ENCODE measurements around the gene PDLIM5.

The PDLIM5 gene

GRCh38 chr4:94613248-94613647, 161.5 kb downstream of the PDLIM5 start:
- no peak for ATAC-seq

GRCh38 chr4:94615451-94615850, 163.7 kb downstream of the PDLIM5 start:
- ATAC-seq: no peak
- TF ChIP-seq ARNTL (CRISPR knock-in tag; IDR thresholded peaks at IDR 0.05; ENCODE audit: borderline replicate concordance, low read depth): no peak
- TF ChIP-seq ISL1 (CRISPR knock-in tag; IDR thresholded peaks at IDR 0.05): peak; percentile 25; the same call in 1 of the 2 replicates
- TF ChIP-seq TOX (CRISPR knock-in tag; IDR thresholded peaks at IDR 0.05; ENCODE audit: borderline replicate concordance): no peak
- no peak for TF ChIP-seq ZC3H10 (CRISPR knock-in tag; IDR thresholded peaks at IDR 0.05)
- no peak for TF ChIP-seq ZFP3 (CRISPR knock-in tag; IDR thresholded peaks at IDR 0.05)

More at GRCh38 chr4:94613248-94613647, 161.5 kb downstream of the PDLIM5 start:
- TF ChIP-seq POU6F1 (CRISPR knock-in tag; IDR thresholded peaks at IDR 0.05; ENCODE audit: borderline replicate concordance, low read depth) (no peak), CREB5 (CRISPR knock-in tag; IDR thresholded peaks at IDR 0.05; ENCODE audit: low read depth) (no peak), ZFP3 (CRISPR knock-in tag; IDR thresholded peaks at IDR 0.05) (no peak), ZNF70 (CRISPR knock-in tag; IDR thresholded peaks at IDR 0.05) (no peak), ESRRG (CRISPR knock-in tag; IDR thresholded peaks at IDR 0.05) (no peak), PATZ1 (CRISPR knock-in tag; IDR thresholded peaks at IDR 0.05; ENCODE audit: borderline replicate concordance) (no peak), TOX (CRISPR knock-in tag; IDR thresholded peaks at IDR 0.05; ENCODE audit: borderline replicate concordance) (no peak), ISL1 (CRISPR knock-in tag; IDR thresholded peaks at IDR 0.05) (no peak), ZNF8 (CRISPR knock-in tag; IDR thresholded peaks at IDR 0.05) (no peak), ZFP30 (CRISPR knock-in tag; IDR thresholded peaks at IDR 0.05) (no peak), ZNF565 (CRISPR knock-in tag; conservative IDR thresholded peaks at IDR 0.05; ENCODE audit: low read depth) (no peak), BACH2 (CRISPR knock-in tag; IDR thresholded peaks at IDR 0.05; ENCODE audit: borderline replicate concordance) (no peak), TSHZ2 (CRISPR knock-in tag; IDR thresholded peaks at IDR 0.05) (no peak), RARB (CRISPR knock-in tag; IDR thresholded peaks at IDR 0.05) (no peak)

GRCh38 chr4:94621491-94622080, 169.8 kb downstream of the PDLIM5 start:
- peak; percentile 65 for ATAC-seq
- TF ChIP-seq TSHZ2 (CRISPR knock-in tag; IDR thresholded peaks at IDR 0.05) (no peak), ZNF565 (CRISPR knock-in tag; conservative IDR thresholded peaks at IDR 0.05; ENCODE audit: low read depth) (no peak), ZNF8 (CRISPR knock-in tag; IDR thresholded peaks at IDR 0.05) (no peak), POU6F1 (CRISPR knock-in tag; IDR thresholded peaks at IDR 0.05; ENCODE audit: borderline replicate concordance, low read depth) (no peak), OSR1 (CRISPR knock-in tag; IDR thresholded peaks at IDR 0.05) (no peak), CSRNP3 (CRISPR knock-in tag; IDR thresholded peaks at IDR 0.05) (no peak), ZFP3 (CRISPR knock-in tag; IDR thresholded peaks at IDR 0.05) (no peak), ESRRG (CRISPR knock-in tag; IDR thresholded peaks at IDR 0.05) (no peak), GLIS3 (CRISPR knock-in tag; IDR thresholded peaks at IDR 0.05) (no peak), BACH2 (CRISPR knock-in tag; IDR thresholded peaks at IDR 0.05; ENCODE audit: borderline replicate concordance) (no peak), ZC3H10 (CRISPR knock-in tag; IDR thresholded peaks at IDR 0.05) (no peak), RARB (CRISPR knock-in tag; IDR thresholded peaks at IDR 0.05) (no peak), PPARA (CRISPR knock-in tag; IDR thresholded peaks at IDR 0.05; ENCODE audit: borderline replicate concordance) (no peak), ZNF70 (CRISPR knock-in tag; IDR thresholded peaks at IDR 0.05) (no peak), CREB5 (CRISPR knock-in tag; IDR thresholded peaks at IDR 0.05; ENCODE audit: low read depth) (no peak), SNAI2 (CRISPR knock-in tag; IDR thresholded peaks at IDR 0.05) (no peak)

Measured in SK-N-SH treated with all-trans-retinoic acid at 6 μM for 48 hours (cell line).